ENCODE results near the gene LYAR. TPM values are rescaled to one million over a fixed set of nuclear protein-coding genes. Genes with fewer than 3 reads are reported as not detected.

LYAR gene
- total RNA-seq, 1 donor from 2014 or later: 4.2 TPM

Other genes with a start within 250 kb of the LYAR start
- gene OTOP1, start 63.2 kb downstream of the LYAR start, total RNA-seq: not detected
- gene TMEM128, start 41.9 kb downstream of the LYAR start, total RNA-seq: 15.9 TPM
- gene ZBTB49, start 97 bp upstream of the LYAR start, total RNA-seq: 5.8 TPM
- 1.6 TPM for gene NSG1, start 96.9 kb upstream of the LYAR start, total RNA-seq

Data from mucosa of gallbladder (tissue), 1 donor.